Measurements from ENCODE around the gene PSG6. TPM values are rescaled to one million over a fixed set of nuclear protein-coding genes. Genes with fewer than 3 reads are reported as not detected.
"Not testable (repeated sequence)": the region's sequence is repeated elsewhere in the genome, so short reads cannot be mapped to it uniquely, and the experiment has no call there.

The PSG6 gene
- total RNA-seq (2014; rRNA removed; shearing (Covaris generic)): 0.79 and 0.89 TPM in 2 replicates

- DNase-seq (ENCODE audit: low read depth): not testable (repeated sequence)
Observed at GRCh38 chr19:42917634-42918033, at the start of gene PSG6. PSG6 (minus strand) TSS chr19:42917894; CDS start chr19:42917792, 102 bp downstream.

- DNase-seq (ENCODE audit: low read depth): peak; percentile 91
Observed at GRCh38 chr19:42965176-42965575, 47.5 kb upstream of the PSG6 start.

- no peak for DNase-seq (ENCODE audit: low read depth)
Observed at GRCh38 chr19:42961119-42961518, 43.4 kb upstream of the PSG6 start.

GRCh38 chr19:42952126-42952525 is 34.4 kb upstream of the PSG6 start:
- peak; percentile 71 for DNase-seq (ENCODE audit: low read depth)

- DNase-seq (ENCODE audit: low read depth): peak; percentile 75
Observed at GRCh38 chr19:42951476-42951875, 33.8 kb upstream of the PSG6 start.

- DNase-seq (ENCODE audit: low read depth): no peak
Observed at GRCh38 chr19:42942187-42942789, 24.6 kb upstream of the PSG6 start.

- not testable (repeated sequence) for DNase-seq (ENCODE audit: low read depth)
Observed at GRCh38 chr19:42937107-42937506, 19.4 kb upstream of the PSG6 start, which contains the start of gene PSG7. PSG7 (minus strand) TSS chr19:42937207; CDS start chr19:42937076, 131 bp downstream.

- peak; percentile 8 for DNase-seq (ENCODE audit: low read depth)
Observed at GRCh38 chr19:42934726-42935125, 17.0 kb upstream of the PSG6 start.

GRCh38 chr19:42934183-42934582 is 16.5 kb upstream of the PSG6 start:
- DNase-seq (ENCODE audit: low read depth): peak; percentile 83

GRCh38 chr19:42933412-42933811 is 15.7 kb upstream of the PSG6 start:
- peak; percentile 31 for DNase-seq (ENCODE audit: low read depth)

GRCh38 chr19:42932485-42933101 is 14.9 kb upstream of the PSG6 start:
- peak; percentile 98 for DNase-seq (ENCODE audit: low read depth)

- peak; percentile 73 for DNase-seq (ENCODE audit: low read depth)
Observed at GRCh38 chr19:42930214-42930613, 12.5 kb upstream of the PSG6 start.

GRCh38 chr19:42928896-42929295 is 11.2 kb upstream of the PSG6 start:
- DNase-seq (ENCODE audit: low read depth): no peak

GRCh38 chr19:42926781-42927180 is 9.1 kb upstream of the PSG6 start:
- no peak for DNase-seq (ENCODE audit: low read depth)

GRCh38 chr19:42923106-42923505 is 5.4 kb upstream of the PSG6 start:
- peak; percentile 69 for DNase-seq (ENCODE audit: low read depth)

- DNase-seq (ENCODE audit: low read depth): not testable (repeated sequence)
Observed at GRCh38 chr19:42920971-42921370, 3.3 kb upstream of the PSG6 start.

GRCh38 chr19:42919757-42920079 is 2.0 kb upstream of the PSG6 start:
- DNase-seq (ENCODE audit: low read depth): no peak

GRCh38 chr19:42919070-42919756 is 1.5 kb upstream of the PSG6 start:
- DNase-seq (ENCODE audit: low read depth): not testable (repeated sequence)

- DNase-seq (ENCODE audit: low read depth): not testable (repeated sequence)
Observed at GRCh38 chr19:42918377-42919069, 829 bp upstream of the PSG6 start.

GRCh38 chr19:42916931-42917330 is 763 bp downstream of the PSG6 start:
- not testable (repeated sequence) for DNase-seq (ENCODE audit: low read depth)

- not testable (repeated sequence) for DNase-seq (ENCODE audit: low read depth)
Observed at GRCh38 chr19:42913516-42913915, 4.2 kb downstream of the PSG6 start.

GRCh38 chr19:42912941-42913340 is 4.8 kb downstream of the PSG6 start:
- not testable (repeated sequence) for DNase-seq (ENCODE audit: low read depth)
